Measurements from ENCODE around the gene LSM7. TPM values are rescaled to one million over a fixed set of nuclear protein-coding genes. Genes with fewer than 3 reads are reported as not detected.

Gene LSM7
- total RNA-seq, 4 donors from 2014 or later: 97.8 to 163 (median 128) TPM

GRCh38 chr19:2296141-2296540, 32.2 kb downstream of the LSM7 start:
- intact Hi-C loops (cut with DNase I): no loop called here
- no peak overlapping the region for H3K27ac ChIP-seq
- H3K4me1 ChIP-seq: peaks cover 2 to 30% (median 12%) of the 10 kb centered on the region in 3 donors
- H3K4me3 ChIP-seq: no peak overlapping the region
- H3K36me3 ChIP-seq: no peaks in the 10 kb centered on the region
- no peaks in the 10 kb centered on the region for H3K9me3 ChIP-seq
- TF ChIP-seq POLR2A (IDR thresholded peaks at IDR 0.05): no peak
- 88 to 97% methylated on average over 9 to 13 of the region's 16 CpGs for WGBS, 2 donors
- peaks cover 4 to 65% (median 7%) of the 10 kb centered on the region in 4 donors for H3K27me3 ChIP-seq
- DNase-seq: no peak

- Histone ChIP-seq H3K36me3 (no peaks in the 10 kb centered on the region), H3K4me1 (peaks cover 14 to 44% (median 25%) of the 10 kb centered on the region in 3 donors), H3K9me3 (no peaks in the 10 kb centered on the region), H3K4me3 (peak overlapping the region in 2 of 4 donors; percentile 15 to 44), H3K27me3 (peaks cover 14 to 68% (median 17%) of the 10 kb centered on the region in 4 donors), H3K27ac (peak overlapping the region in 3 of 4 donors; percentile 28 to 44 (median 42))
- WGBS, 2 donors: 25 to 34% methylated on average over 14 to 16 of the region's 26 CpGs
- no peak for DNase-seq
- intact Hi-C loops (cut with DNase I): no loop called here
- TF ChIP-seq CTCF (IDR thresholded peaks at IDR 0.05): no peak
- no peak for TF ChIP-seq POLR2A (IDR thresholded peaks at IDR 0.05)
These were observed 33.6 kb downstream of the LSM7 start for GRCh38 chr19:2294687-2295335.

DNA sequence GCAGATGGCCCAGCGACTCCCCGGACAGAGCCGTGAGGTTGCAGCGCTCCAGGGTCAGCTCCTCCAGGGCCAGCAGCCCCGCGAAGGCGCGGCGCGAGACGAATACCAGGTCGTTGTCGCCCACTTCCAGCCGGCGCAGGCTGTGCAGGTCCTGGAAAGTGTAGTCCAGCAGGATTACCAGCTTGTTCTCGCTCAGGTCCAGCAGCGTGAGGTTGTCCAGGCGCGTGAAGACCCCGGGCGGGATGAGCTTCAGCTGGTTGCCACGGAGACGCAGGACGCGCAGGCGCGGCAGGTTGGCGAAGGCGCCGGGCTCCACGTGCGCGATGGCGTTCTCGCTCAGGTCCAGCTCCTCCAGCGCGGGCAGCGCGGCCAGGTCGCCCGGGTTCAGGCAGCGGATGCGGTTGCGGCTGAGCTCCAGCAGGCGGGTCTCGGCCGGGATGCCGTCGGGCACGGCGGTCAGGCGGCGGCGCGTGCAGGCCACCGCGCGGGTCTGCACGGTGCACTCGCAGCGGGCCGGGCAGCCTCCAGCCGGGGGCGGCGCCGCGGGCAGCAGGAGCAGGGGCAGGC, 37.1 kb downstream of the LSM7 start:
- Histone ChIP-seq H3K9me3 (no peaks in the 10 kb centered on the region), H3K27me3 (peaks cover 21 to 100% (median 26%) of the 10 kb centered on the region in 4 donors), H3K4me3 (peak overlapping the region in 3 of 4 donors; percentile 34 to 65 (median 51)), H3K4me1 (peaks cover 19 to 57% (median 28%) of the 10 kb centered on the region in 3 donors), H3K27ac (no peak overlapping the region), H3K36me3 (no peaks in the 10 kb centered on the region)
- no peak for DNase-seq
- WGBS, 2 donors: 16% methylated on average over 16 of the region's 67 CpGs; no CpG with 5 or more reads in 1 of the 2 donors
- intact Hi-C loops (cut with DNase I): no loop called here
- TF ChIP-seq CTCF (IDR thresholded peaks at IDR 0.05) (peak in 1 of 6 experiments; percentile 13), POLR2A (IDR thresholded peaks at IDR 0.05) (no peak)

- H3K27me3 ChIP-seq: peaks cover 21 to 100% (median 26%) of the 10 kb centered on the region in 4 donors
- TF ChIP-seq CTCF (IDR thresholded peaks at IDR 0.05) (no peak), POLR2A (IDR thresholded peaks at IDR 0.05) (no peak)
- 4% methylated on average over 9 to 11 of the region's 82 CpGs for WGBS, 2 donors
- no peaks in the 10 kb centered on the region for H3K36me3 ChIP-seq
- intact Hi-C loops (cut with DNase I): no loop called here
- peaks cover 19 to 55% (median 28%) of the 10 kb centered on the region in 3 donors for H3K4me1 ChIP-seq
- DNase-seq: no peak
- peak overlapping the region; percentile 13 to 65 (median 42) for H3K4me3 ChIP-seq
- no peaks in the 10 kb centered on the region for H3K9me3 ChIP-seq
- peak overlapping the region in 3 of 4 donors; percentile 8 to 76 (median 72) for H3K27ac ChIP-seq
These were observed 37.8 kb downstream of the LSM7 start for GRCh38 chr19:2290441-2291184.

DNA sequence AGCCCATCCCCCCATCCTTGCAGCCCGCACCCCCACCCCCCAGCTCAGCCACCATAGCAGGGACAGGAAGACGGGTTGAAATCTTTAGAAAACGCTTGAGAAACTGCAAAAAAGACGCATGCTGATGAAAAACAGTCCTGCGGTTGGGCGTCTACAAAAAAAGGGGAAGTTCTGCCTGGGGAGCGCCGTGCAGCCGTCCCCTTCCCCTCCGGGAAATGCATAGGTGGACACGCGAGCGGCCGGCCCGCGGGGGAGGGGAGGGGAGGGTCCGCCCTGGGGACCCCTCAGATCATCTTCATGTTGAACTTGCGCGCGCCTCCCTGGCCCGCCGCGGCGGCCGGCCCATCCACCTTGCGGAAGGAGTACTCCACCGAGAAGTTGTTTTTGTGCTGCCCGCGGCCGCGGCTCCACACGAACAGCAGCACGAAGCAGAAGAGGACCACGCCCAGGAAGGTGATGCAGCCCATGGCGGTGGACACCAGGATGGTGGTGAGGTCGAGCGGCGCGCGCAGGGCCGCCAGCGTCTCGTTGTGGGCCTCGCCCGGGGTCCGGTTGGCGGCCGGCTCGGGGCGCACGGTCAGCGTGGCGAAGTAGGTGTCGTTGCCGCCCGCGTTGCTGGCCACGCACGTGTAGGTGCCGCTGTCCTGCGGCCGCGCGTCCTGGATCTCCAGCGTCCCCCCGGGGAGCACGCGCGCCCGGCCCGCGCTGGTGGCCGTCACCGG, 38.5 kb downstream of the LSM7 start:
- no peak for DNase-seq
- peak overlapping the region; percentile 8 to 76 (median 52) for H3K27ac ChIP-seq
- no peaks in the 10 kb centered on the region for H3K9me3 ChIP-seq
- H3K4me3 ChIP-seq: peak overlapping the region; percentile 13 to 65 (median 42)
- 0 to 1% methylated on average over 19 to 33 of the region's 74 CpGs for WGBS, 2 donors
- H3K36me3 ChIP-seq: no peaks in the 10 kb centered on the region
- peaks cover 21 to 94% (median 26%) of the 10 kb centered on the region in 4 donors for H3K27me3 ChIP-seq
- TF ChIP-seq CTCF (IDR thresholded peaks at IDR 0.05) (no peak), POLR2A (IDR thresholded peaks at IDR 0.05) (peak in 1 of 4 donors; percentile 27)
- intact Hi-C loops (cut with DNase I): loop anchor here (10.0 kb wide), 2 partner anchors 105 to 335 kb away; no protein-coding TSS in a partner anchor
- H3K4me1 ChIP-seq: peaks cover 19 to 47% (median 28%) of the 10 kb centered on the region in 3 donors
